ENCODE measurements around the gene CSF1R. TPM values are rescaled to one million over a fixed set of nuclear protein-coding genes. Genes with fewer than 3 reads are reported as not detected.

The CSF1R gene
- total RNA-seq, 1 experiment from 2014 or later = 5.8 TPM

- Histone ChIP-seq H3K4me1 (peaks cover 16% of the 10 kb centered on the region), H3K27me3 (replicated peaks; ENCODE audit: control insufficient read depth, insufficient read depth, low read length) (no peaks in the 10 kb centered on the region), H3K36me3 (ENCODE audit: control insufficient read depth, insufficient read depth, low read length) (no peaks in the 10 kb centered on the region), H3K9me3 (no peaks in the 10 kb centered on the region), H3K4me3 (ENCODE audit: low read depth, low read length) (no peak overlapping the region)
- no peak for DNase-seq
- TF ChIP-seq CTCF (IDR thresholded peaks at IDR 0.05; ENCODE audit: insufficient read depth in 1 of 2, low read depth in 1 of 2, low read length in 1 of 2, severe bottlenecking in 1 of 2, unreplicated experiment in 1 of 2) = no peak
- peaks cover 8% of the 10 kb centered on the region for H3K4me1 Mint-ChIP-seq (ENCODE audit: low read depth, unreplicated experiment)
- H3K4me3 Mint-ChIP-seq (ENCODE audit: unreplicated experiment) = no peak overlapping the region
- intact Hi-C loops (cut with micrococcal nuclease; ENCODE audit: unreplicated experiment) = loop anchor here (10.0 kb wide), 1 partner anchor 291 kb away; no protein-coding TSS in a partner anchor
- POLR2A ChIA-PET = interaction anchor here (0.6 kb wide), 1 partner anchor 240 kb away, joined by 8 read pairs; no protein-coding TSS in a partner anchor
- CTCF ChIA-PET = no interaction called here
- BruUV-seq (replicated peaks) = no TSS peak
- no peaks in the 10 kb centered on the region for H3K36me3 Mint-ChIP-seq (ENCODE audit: insufficient read depth, unreplicated experiment)
- no peaks in the 10 kb centered on the region for H3K9me3 Mint-ChIP-seq (ENCODE audit: unreplicated experiment)
- no peak overlapping the region for H3K27ac Mint-ChIP-seq (ENCODE audit: unreplicated experiment)
- H3K27me3 Mint-ChIP-seq (ENCODE audit: insufficient read depth, unreplicated experiment) = no peaks in the 10 kb centered on the region
Observed at GRCh38 chr5:150125334-150125733, 39.0 kb upstream of the CSF1R start.

- H3K27me3 Mint-ChIP-seq (ENCODE audit: insufficient read depth, unreplicated experiment) = no peaks in the 10 kb centered on the region
- BruUV-seq (replicated peaks) = no TSS peak
- no peak overlapping the region for H3K4me3 ChIP-seq (ENCODE audit: low read depth, low read length)
- no peak for DNase-seq
- H3K4me1 Mint-ChIP-seq (ENCODE audit: low read depth, unreplicated experiment) = peaks cover 8% of the 10 kb centered on the region
- H3K4me3 Mint-ChIP-seq (ENCODE audit: unreplicated experiment) = no peak overlapping the region
- ChIA-PET POLR2A (no interaction called here), CTCF (no interaction called here)
- intact Hi-C loops (cut with micrococcal nuclease; ENCODE audit: unreplicated experiment) = loop anchor here (10.0 kb wide), 1 partner anchor 290 kb away; no protein-coding TSS in a partner anchor
- no peaks in the 10 kb centered on the region for H3K9me3 Mint-ChIP-seq (ENCODE audit: unreplicated experiment)
- no peaks in the 10 kb centered on the region for H3K9me3 ChIP-seq
- H3K36me3 ChIP-seq (ENCODE audit: control insufficient read depth, insufficient read depth, low read length) = no peaks in the 10 kb centered on the region
- peaks cover 9% of the 10 kb centered on the region for H3K4me1 ChIP-seq
- no peak overlapping the region for H3K27ac Mint-ChIP-seq (ENCODE audit: unreplicated experiment)
- no peaks in the 10 kb centered on the region for H3K36me3 Mint-ChIP-seq (ENCODE audit: insufficient read depth, unreplicated experiment)
- TF ChIP-seq CTCF (IDR thresholded peaks at IDR 0.05; ENCODE audit: insufficient read depth in 1 of 2, low read depth in 1 of 2, low read length in 1 of 2, severe bottlenecking in 1 of 2, unreplicated experiment in 1 of 2) = no peak
- H3K27me3 ChIP-seq (replicated peaks; ENCODE audit: control insufficient read depth, insufficient read depth, low read length) = no peaks in the 10 kb centered on the region
Observed at GRCh38 chr5:150124596-150124995, 38.2 kb upstream of the CSF1R start.

- Histone ChIP-seq H3K4me1 (peaks cover 9% of the 10 kb centered on the region), H3K4me3 (ENCODE audit: low read depth, low read length) (no peak overlapping the region), H3K36me3 (ENCODE audit: control insufficient read depth, insufficient read depth, low read length) (no peaks in the 10 kb centered on the region), H3K27me3 (replicated peaks; ENCODE audit: control insufficient read depth, insufficient read depth, low read length) (no peaks in the 10 kb centered on the region), H3K9me3 (no peaks in the 10 kb centered on the region)
- intact Hi-C loops (cut with micrococcal nuclease; ENCODE audit: unreplicated experiment) = loop anchor here (10.0 kb wide), 1 partner anchor 289 kb away; no protein-coding TSS in a partner anchor
- Mint-ChIP-seq H3K4me1 (ENCODE audit: low read depth, unreplicated experiment) (peaks cover 8% of the 10 kb centered on the region), H3K27ac (ENCODE audit: unreplicated experiment) (no peak overlapping the region), H3K36me3 (ENCODE audit: insufficient read depth, unreplicated experiment) (no peaks in the 10 kb centered on the region), H3K4me3 (ENCODE audit: unreplicated experiment) (no peak overlapping the region), H3K27me3 (ENCODE audit: insufficient read depth, unreplicated experiment) (no peaks in the 10 kb centered on the region), H3K9me3 (ENCODE audit: unreplicated experiment) (no peaks in the 10 kb centered on the region)
- BruUV-seq (replicated peaks) = no TSS peak
- DNase-seq = no peak
- ChIA-PET CTCF (no interaction called here), POLR2A (no interaction called here)
- TF ChIP-seq CTCF (IDR thresholded peaks at IDR 0.05; ENCODE audit: insufficient read depth in 1 of 2, low read depth in 1 of 2, low read length in 1 of 2, severe bottlenecking in 1 of 2, unreplicated experiment in 1 of 2) = no peak
Observed at GRCh38 chr5:150124111-150124557, 37.8 kb upstream of the CSF1R start.
